GM12878 (cell line): Measurements from ENCODE around the gene CLCN2. TPM values are rescaled to one million over a fixed set of nuclear protein-coding genes. Genes with fewer than 3 reads are reported as not detected.

Source experiments
- ATAC-seq: fragments of 200-7000 bp; cut with Tn5 transposase; 3 replicates; pipeline ENCODE4 v1.9.1; 2020; ENCODE audit warnings: mild to moderate bottlenecking, moderate library complexity
- BruUV-seq: library from RNA; stranded (reverse); fragments of 400-500 nt; replicated peaks from 2 replicates; lab custom pipeline; 2021; lab: Mats Ljungman, UMichigan
- CTCF ChIA-PET: fragments of 300-600 bp; sonication (Branson Sonifier 250); formaldehyde crosslinking; extraction: SDS; loops from one replicate; lab custom pipeline; 2021; ENCODE audit warnings: inconsistent platforms; lab: Yijun Ruan, JAX
- POLR2A ChIA-PET: fragments of 350-600 bp; formaldehyde crosslinking; extraction: SDS; loops from one replicate; lab custom pipeline; 2021; ENCODE audit warnings: inconsistent platforms; lab: Charles Lee
- RAD21 ChIA-PET: fragments of 300-600 bp; sonication (Branson Sonifier 250); formaldehyde crosslinking; loops from one replicate; lab custom pipeline; 2023; ENCODE audit warnings: antibody characterized with exemption; ENCODE audit not compliant: unreplicated experiment; lab: Charles Lee
- SMC1A ChIA-PET: fragments of 300-600 bp; sonication (Branson Sonifier 250); formaldehyde crosslinking; loops from one replicate; lab custom pipeline; 2023; ENCODE audit not compliant: unreplicated experiment, uncharacterized antibody; lab: Charles Lee
- DNase-seq: peaks from one replicate; pipeline ENCODE4 v3.0.0-alpha.2; 2011; ENCODE audit warnings: low read depth, low spot score
- FAIRE-seq: peaks from 3 replicates; lab custom pipeline; 2011; peaks lifted over from hg19 to GRCh38; lab: Jason Lieb, UNC
- H2AFZ ChIP-seq: 2 replicates; pipeline ENCODE4 v1.6.0; 2011; ENCODE audit warnings: low read depth, low read length, control low read depth; ENCODE audit not compliant: control insufficient read depth
- H3K27ac ChIP-seq: 2 replicates; pipeline ENCODE4 v1.5.1; 2011; ENCODE audit warnings: control low read depth; ENCODE audit not compliant: control insufficient read depth, insufficient read depth
- H3K27me3 ChIP-seq, 2 experiments: replicated peaks in 1 of 2; 2 replicates each; pipeline versions ENCODE4 v1.6.0 to v1.6.1; 2011; ENCODE audit warnings: low read length in 1 of 2; ENCODE audit not compliant: control insufficient read depth in 2 of 2, insufficient read depth in 2 of 2
- H3K36me3 ChIP-seq, 2 experiments: 2 replicates each; pipeline ENCODE4 v1.5.1; 2011; ENCODE audit warnings: low read length in 1 of 2; ENCODE audit not compliant: control insufficient read depth in 2 of 2, insufficient read depth in 2 of 2
- H3K4me1 ChIP-seq: 2 replicates; pipeline ENCODE4 v1.6.1; 2011; ENCODE audit warnings: mild to moderate bottlenecking, low read length, moderate library complexity, mixed read lengths; ENCODE audit not compliant: control insufficient read depth, insufficient read depth
- H3K4me2 ChIP-seq: 2 replicates; pipeline ENCODE4 v1.6.0; 2011; ENCODE audit warnings: control low read depth; ENCODE audit not compliant: control insufficient read depth, insufficient read depth
- H3K4me3 ChIP-seq: fragments of 200-600 bp; sonication (generic); 2 replicates; pipeline ENCODE4 v1.5.1; 2016
- H3K79me2 ChIP-seq: 2 replicates; pipeline ENCODE4 v1.6.0; 2011; ENCODE audit warnings: low read length; ENCODE audit not compliant: control insufficient read depth, insufficient read depth
- H3K9ac ChIP-seq: 2 replicates; pipeline ENCODE4 v1.8.0; 2011; ENCODE audit warnings: low read length, control low read depth, mixed read lengths; ENCODE audit not compliant: control insufficient read depth, insufficient read depth
- H3K9me3 ChIP-seq: replicated peaks from 3 replicates; pipeline ENCODE4 v1.5.1; 2011; ENCODE audit warnings: mild to moderate bottlenecking, low read length; ENCODE audit not compliant: control insufficient read depth, insufficient read depth
- H4K20me1 ChIP-seq: 2 replicates; pipeline ENCODE4 v1.6.0; 2011; ENCODE audit not compliant: control insufficient read depth, insufficient read depth
- BMI1 ChIP-seq: fragments of 450-650 bp; IDR thresholded peaks from 2 replicates; pipeline ENCODE4 v1.6.1; 2016; ENCODE audit warnings: mild to moderate bottlenecking, moderate library complexity, borderline replicate concordance
- CEBPZ ChIP-seq: fragments of 150-350 bp; IDR thresholded peaks from 2 replicates; pipeline ENCODE4 v1.6.1; 2016; ENCODE audit warnings: low read depth, low read length
- CHD1 ChIP-seq: IDR thresholded peaks from 2 replicates; pipeline ENCODE4 v1.6.1; 2012; ENCODE audit warnings: low read depth, low read length, improper control_type of control experiment
- E2F4 ChIP-seq: IDR thresholded peaks from 2 replicates; pipeline ENCODE4 v1.6.1; 2012; ENCODE audit warnings: low read depth, low read length, improper control_type of control experiment
- E2F8 ChIP-seq: fragments of 450-650 bp; IDR thresholded peaks from 2 replicates; pipeline ENCODE4 v1.6.1; 2018; ENCODE audit warnings: mild to moderate bottlenecking, low read depth, moderate library complexity; ENCODE audit not compliant: partially characterized antibody
- EED ChIP-seq: sonication (generic); IDR thresholded peaks from 2 replicates; pipeline ENCODE4 v1.6.1; 2016; ENCODE audit warnings: antibody characterized with exemption, low read depth
- EP300 ChIP-seq, 2 experiments: fragments of 150-350 bp in 1 of 2; IDR thresholded peaks; 2 replicates each; pipeline ENCODE4 v1.6.1; 2011 to 2012; ENCODE audit warnings: low read depth in 2 of 2, low read length in 2 of 2, borderline replicate concordance in 1 of 2, improper control_type of control experiment in 1 of 2, inconsistent platforms in 1 of 2; ENCODE audit not compliant: control insufficient read depth in 1 of 2
- HCFC1 ChIP-seq: fragments of 150-350 bp; IDR thresholded peaks from 2 replicates; pipeline ENCODE4 v1.6.1; 2014; ENCODE audit warnings: low read length
- HDAC2 ChIP-seq: fragments of 200-600 bp; sonication (generic); IDR thresholded peaks from 2 replicates; pipeline ENCODE4 v1.6.1; 2017
- HDGF ChIP-seq: fragments of 450-650 bp; IDR thresholded peaks from 2 replicates; pipeline ENCODE4 v1.6.1; 2016; ENCODE audit warnings: antibody characterized with exemption
- MAX ChIP-seq: IDR thresholded peaks from 2 replicates; pipeline ENCODE4 v1.6.1; 2012; ENCODE audit warnings: low read depth, low read length, improper control_type of control experiment
- NR2C2 ChIP-seq: IDR thresholded peaks from 2 replicates; pipeline ENCODE4 v1.6.1; 2011; ENCODE audit warnings: borderline replicate concordance, low read depth; ENCODE audit not compliant: control insufficient read depth, insufficient read length
- POLR2AphosphoS2 ChIP-seq: IDR thresholded peaks from 2 replicates; pipeline ENCODE4 v1.6.1; 2011; ENCODE audit warnings: low read depth, mild to moderate bottlenecking, low read length, improper control_type of control experiment, moderate library complexity
- STAT1 ChIP-seq: fragments of 450-650 bp; conservative IDR thresholded peaks from 2 replicates; pipeline ENCODE4 v1.6.1; 2014; ENCODE audit warnings: antibody characterized with exemption, mild to moderate bottlenecking
- STAT3 ChIP-seq: IDR thresholded peaks from 2 replicates; pipeline ENCODE4 v1.6.1; 2011; ENCODE audit warnings: low read depth, low read length, improper control_type of control experiment
- SUPT20H ChIP-seq: IDR thresholded peaks from 2 replicates; pipeline ENCODE4 v1.6.1; 2011; ENCODE audit warnings: low read depth, mild to moderate bottlenecking, low read length, moderate library complexity, borderline replicate concordance; ENCODE audit not compliant: control insufficient read depth
- ZNF24 ChIP-seq: fragments of 450-650 bp; IDR thresholded peaks from 2 replicates; pipeline ENCODE4 v1.6.1; 2017; ENCODE audit warnings: antibody characterized with exemption, mild to moderate bottlenecking
- ZNF274 ChIP-seq: IDR thresholded peaks from one replicate; pipeline ENCODE4 v1.8.0; 2011; ENCODE audit not compliant: insufficient read length, insufficient read depth
- ZSCAN29 ChIP-seq: fragments of 450-650 bp; IDR thresholded peaks from 2 replicates; pipeline ENCODE4 v1.6.1; 2017; ENCODE audit warnings: mild to moderate bottlenecking, moderate library complexity
- WGBS: methylation state at CpG from one replicate; pipeline ENCODE4 v1.1.6; 2016; ENCODE audit warnings: low lambda C conversion rate; ENCODE audit not compliant: insufficient replicate concordance, insufficient coverage; ENCODE audit errors: missing lambda C conversion rate; 5-methylcytosine and 5-hydroxymethylcytosine counted together
- in situ Hi-C: fragments of 300-500 bp; cut with MboI; formaldehyde crosslinking; loops from 9 replicates; pipeline ENCODE4 v1.14.3; 2018; ENCODE audit warnings: mixed read lengths
- intact Hi-C: fragments of 100-400 bp; cut with micrococcal nuclease; formaldehyde crosslinking; loops from one replicate; pipeline ENCODE4 v1.14.2; 2022; ENCODE audit not compliant: unreplicated experiment
- polyA plus RNA-seq, 11 experiments: library from polyadenylated mRNA; depleted of rRNA in 4 of 11; unstranded in 6 of 11; stranded (reverse) in 5 of 11; fragments of >200 nt; fragmentation: Nextera tagmentation in 4 of 11; fragmentation: Illumina TruSeq in 1 of 11; extraction: Ambion mirVana in 4 of 11; extraction: Trizol in 1 of 11; gene quantifications; 1 replicate in 1 of 11; 2 replicates in 10 of 11; pipeline versions ENCODE4 v1.2.1 to v1.2.3, GENCODE V29; 2011 to 2016; ENCODE audit warnings: inconsistent platforms in 2 of 11, missing spikeins in 2 of 11, low read depth in 1 of 11
- total RNA-seq, 4 experiments: library from RNA; depleted of rRNA in 3 of 4; stranded (reverse); fragments of >200 nt in 3 of 4; fragmentation: Illumina TruSeq in 1 of 4; extraction: Trizol in 1 of 4; gene quantifications; 2 replicates each; pipeline versions ENCODE4 v1.2.1 to v1.2.3, GENCODE V29; 2013 to 2021

CLCN2 gene
- total and polyA plus RNA-seq, 10 of the 15 experiments (the other 5 are each of a cell fraction or from before 2014, with no cell fraction given) = 0.13 to 2.6 (median 0.85) TPM; not detected in 1

- no peak overlapping the region for H3K9ac ChIP-seq
- H3K36me3 ChIP-seq = peaks cover 2 to 6% of the 10 kb centered on the region in 2 experiments; a peak in 3 of 4 replicates
- no peak overlapping the region for H3K4me3 ChIP-seq
- 88% methylated on average over 21 of the region's 37 CpGs for WGBS
- in situ Hi-C loops (no loop called here), intact Hi-C loops (no loop called here)
- RAD21 ChIA-PET = no interaction called here
- H2AFZ ChIP-seq = no peak overlapping the region
- CTCF ChIA-PET = interaction anchor here (1.7 kb wide), 1 partner anchor 15 kb away, joined by 4 read pairs; no protein-coding TSS in a partner anchor
- ATAC-seq (no peak), DNase-seq (no peak), FAIRE-seq (no peak)
- no peaks in the 10 kb centered on the region for H3K27me3 ChIP-seq
- BruUV-seq = no TSS peak
- POLR2A ChIA-PET = no interaction called here
- no peak overlapping the region for H3K27ac ChIP-seq
- peaks cover 2% of the 10 kb centered on the region for H4K20me1 ChIP-seq
- H3K4me1 ChIP-seq = peaks cover 11% of the 10 kb centered on the region
- H3K4me2 ChIP-seq = no peak overlapping the region
- H3K79me2 ChIP-seq = no peaks in the 10 kb centered on the region
- SMC1A ChIA-PET = no interaction called here
- no peaks in the 10 kb centered on the region for H3K9me3 ChIP-seq
- TF ChIP-seq HDAC2 = no peak
- no peak for TF ChIP-seq ZNF274
- TF ChIP-seq ZNF24 = no peak
- no peak for TF ChIP-seq ZSCAN29
- TF ChIP-seq EED = no peak
- TF ChIP-seq E2F4 = no peak
- no peak for TF ChIP-seq STAT3
- no peak for TF ChIP-seq MAX
- no peak for TF ChIP-seq EP300 (IDR thresholded peaks at IDR 0.05; ENCODE audit: borderline replicate concordance in 1 of 2, control insufficient read depth in 1 of 2, low read depth in 2 of 2, low read length in 2 of 2)
- TF ChIP-seq HDGF = no peak
- TF ChIP-seq STAT1 = no peak
- TF ChIP-seq E2F8 = no peak
- no peak for TF ChIP-seq SUPT20H
- TF ChIP-seq CEBPZ = no peak
- TF ChIP-seq HCFC1 = no peak
- TF ChIP-seq CHD1 = no peak
- no peak for TF ChIP-seq POLR2AphosphoS2
- no peak for TF ChIP-seq BMI1
- no peak for TF ChIP-seq NR2C2
Observed at GRCh38 chr3:184338511-184338945, 22.9 kb downstream of the CLCN2 start.
